GM23248 (cell line): ENCODE data around the gene VEGFB. TPM values are rescaled to one million over a fixed set of nuclear protein-coding genes. Genes with fewer than 3 reads are reported as not detected.

Source experiments
- DNase-seq: peaks from one replicate; pipeline ENCODE4 v3.0.0-alpha.2; 2015
- H2AFZ ChIP-seq: fragments of 200-600 bp; sonication (generic); 2 replicates; pipeline ENCODE4 v1.6.1; 2016; ENCODE audit warnings: antibody characterized with exemption
- H3F3A ChIP-seq: fragments of 200-600 bp; sonication (generic); 2 replicates; pipeline ENCODE4 v1.6.1; 2016; ENCODE audit warnings: mild to moderate bottlenecking, antibody characterized with exemption, mixed run types; ENCODE audit not compliant: insufficient read depth
- H3K27ac ChIP-seq: fragments of 200-600 bp; sonication (generic); 2 replicates; pipeline ENCODE4 v1.5.1; 2016; ENCODE audit warnings: mild to moderate bottlenecking
- H3K27me3 ChIP-seq: fragments of 200-600 bp; sonication (generic); replicated peaks from 2 replicates; pipeline ENCODE4 v1.6.1; 2016; ENCODE audit warnings: mild to moderate bottlenecking; ENCODE audit not compliant: insufficient read depth
- H3K36me3 ChIP-seq: fragments of 200-600 bp; sonication (generic); 2 replicates; pipeline ENCODE4 v1.6.1; 2016; ENCODE audit warnings: low read depth, mild to moderate bottlenecking
- H3K4me1 ChIP-seq: fragments of 200-600 bp; sonication (generic); 2 replicates; pipeline ENCODE4 v1.6.1; 2016; ENCODE audit warnings: mild to moderate bottlenecking; ENCODE audit not compliant: insufficient read depth
- H3K4me2 ChIP-seq: fragments of 200-600 bp; sonication (generic); one replicate; pipeline ENCODE4 v1.6.1; 2016; ENCODE audit warnings: mild to moderate bottlenecking; ENCODE audit not compliant: unreplicated experiment
- H3K4me3 ChIP-seq: fragments of 200-600 bp; sonication (generic); 2 replicates; pipeline ENCODE4 v1.5.1; 2016; ENCODE audit warnings: mild to moderate bottlenecking
- H3K79me2 ChIP-seq: fragments of 200-600 bp; sonication (generic); 2 replicates; pipeline ENCODE4 v1.6.1; 2016; ENCODE audit warnings: mild to moderate bottlenecking; ENCODE audit not compliant: insufficient read depth
- H3K9ac ChIP-seq: fragments of 200-600 bp; sonication (generic); 2 replicates; pipeline ENCODE4 v1.6.1; 2016; ENCODE audit warnings: mild to moderate bottlenecking
- H3K9me2 ChIP-seq: fragments of 200-600 bp; sonication (generic); 2 replicates; pipeline ENCODE4 v1.6.1; 2016; ENCODE audit warnings: mixed run types, mild to moderate bottlenecking, moderate library complexity; ENCODE audit not compliant: insufficient read depth
- H3K9me3 ChIP-seq: fragments of 200-600 bp; sonication (generic); one replicate; pipeline ENCODE4 v1.6.1; 2017; ENCODE audit warnings: low read depth
- H4K20me1 ChIP-seq: fragments of 200-600 bp; sonication (generic); 2 replicates; pipeline ENCODE4 v1.6.0; 2016; ENCODE audit not compliant: insufficient read depth
- EZH2 ChIP-seq: fragments of 200-600 bp; sonication (generic); IDR thresholded peaks from 2 replicates; pipeline ENCODE4 v1.6.1; 2018; ENCODE audit warnings: antibody characterized with exemption, mild to moderate bottlenecking; ENCODE audit not compliant: insufficient read depth, poor library complexity, severe bottlenecking
- EZH2phosphoT487 ChIP-seq: fragments of 200-600 bp; sonication (generic); IDR thresholded peaks from 2 replicates; pipeline ENCODE4 v1.6.1; 2018; ENCODE audit warnings: antibody characterized with exemption, moderate library complexity, mild to moderate bottlenecking, low read depth; ENCODE audit not compliant: insufficient read depth
- WGBS, 2 experiments: methylation state at CpG; one replicate each; pipeline ENCODE4 v1.1.6; 2015 to 2017; ENCODE audit warnings: low lambda C conversion rate in 2 of 2, low coverage in 1 of 2; ENCODE audit errors: missing lambda C conversion rate in 2 of 2; 5-methylcytosine and 5-hydroxymethylcytosine counted together
- in situ Hi-C: fragments of 300-500 bp; cut with MboI; formaldehyde crosslinking; loops from 2 replicates; pipeline ENCODE4 v1.15.0; 2020
- polyA plus RNA-seq: library from polyadenylated mRNA; unstranded; fragments of >200 nt; fragmentation: Nextera tagmentation; extraction: Ambion mirVana; gene quantifications from 2 replicates; pipeline ENCODE4 v1.2.1, GENCODE V29; 2016
- total RNA-seq: library from RNA; depleted of rRNA; stranded (reverse); fragments of >200 nt; shearing (Covaris generic); gene quantifications from 2 replicates; pipeline ENCODE4 v1.2.3, GENCODE V29; 2014

The VEGFB gene
- total and polyA plus RNA-seq, 2 experiments from 2014 or later = 21.6 to 27.8 TPM

DNA sequence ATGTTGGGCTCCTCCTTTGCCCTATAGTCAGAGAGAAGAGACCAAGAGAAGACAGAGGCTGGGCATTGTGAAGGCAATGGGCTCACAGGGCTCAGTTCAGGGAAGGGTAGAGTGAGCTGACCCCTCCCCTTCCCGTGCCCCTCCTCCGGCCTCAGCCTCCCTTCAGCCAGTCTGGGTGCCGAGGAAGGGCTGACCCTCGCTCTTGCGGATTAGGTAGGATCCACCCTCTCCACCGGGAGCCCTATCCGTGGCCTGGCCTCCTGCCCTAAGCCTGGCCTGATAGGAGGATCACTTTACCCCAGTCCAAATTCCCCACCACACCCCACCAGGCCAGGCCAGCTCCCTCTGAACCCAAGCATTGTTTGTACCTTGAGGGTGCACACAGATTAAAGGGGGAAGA lies 14.2 kb downstream of the VEGFB start:
- peaks cover 10% of the 10 kb centered on the region; the same call in 1 of the 2 replicates for H3K4me1 ChIP-seq
- in situ Hi-C loops = no loop called here
- 80 to 83% methylated on average over 5 to 7 of the region's 7 CpGs for WGBS, 2 experiments

DNA sequence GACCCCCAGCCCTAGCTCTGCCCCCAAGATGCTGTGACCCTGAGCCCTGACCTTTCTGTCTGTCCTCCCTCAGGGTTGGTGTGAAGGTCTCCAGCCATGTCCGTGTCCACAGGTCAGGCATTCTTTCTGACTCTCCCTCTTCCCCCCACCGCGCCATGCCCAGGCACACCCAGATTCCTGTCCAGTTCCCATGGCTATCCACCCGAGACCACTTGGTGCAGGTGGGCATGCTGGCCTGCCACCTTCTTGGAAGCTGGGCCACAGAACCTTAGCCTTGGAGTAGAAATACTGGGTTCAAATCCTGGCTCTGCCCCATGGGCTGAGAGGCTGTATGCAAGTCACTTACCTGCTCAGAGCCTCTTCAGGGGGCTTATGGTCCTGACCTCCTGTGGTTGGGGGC lies 14.7 kb downstream of the VEGFB start:
- H3K27me3 ChIP-seq = no peaks in the 10 kb centered on the region
- H3K4me2 ChIP-seq = no peak overlapping the region
- H3K79me2 ChIP-seq = peaks cover 48% of the 10 kb centered on the region
- in situ Hi-C loops = no loop called here
- H3K4me1 ChIP-seq = peaks cover 11% of the 10 kb centered on the region; the same call in 1 of the 2 replicates
- no peak overlapping the region for H3K27ac ChIP-seq
- no peak overlapping the region for H3K9ac ChIP-seq
- H3F3A ChIP-seq = peaks cover 14% of the 10 kb centered on the region; the same call in 1 of the 2 replicates
- H4K20me1 ChIP-seq = no peaks in the 10 kb centered on the region
- no peak for DNase-seq
- WGBS, 2 experiments = 93 to 100% methylated on average over 4 of the region's 4 CpGs
- no peak overlapping the region for H2AFZ ChIP-seq
- H3K9me3 ChIP-seq = no peaks in the 10 kb centered on the region
- no peak overlapping the region for H3K4me3 ChIP-seq
- no peak for TF ChIP-seq EZH2phosphoT487
- TF ChIP-seq EZH2 = no peak
- no peaks in the 10 kb centered on the region for H3K36me3 ChIP-seq
- H3K9me2 ChIP-seq = no peaks in the 10 kb centered on the region

More for the DNA sequence above, 14.2 kb downstream of the VEGFB start:
- peaks cover 14% of the 10 kb centered on the region; the same call in 1 of the 2 replicates for H3F3A ChIP-seq
- H3K9me2 ChIP-seq = no peaks in the 10 kb centered on the region
- no peak overlapping the region for H3K27ac ChIP-seq
- no peaks in the 10 kb centered on the region for H3K9me3 ChIP-seq
- TF ChIP-seq EZH2 = no peak
- TF ChIP-seq EZH2phosphoT487 = no peak
- H3K4me2 ChIP-seq = no peak overlapping the region
- no peaks in the 10 kb centered on the region for H3K27me3 ChIP-seq
- no peak overlapping the region for H2AFZ ChIP-seq
- no peak overlapping the region for H3K4me3 ChIP-seq
- no peak for DNase-seq
- H3K9ac ChIP-seq = no peak overlapping the region
- peaks cover 48% of the 10 kb centered on the region for H3K79me2 ChIP-seq
- no peaks in the 10 kb centered on the region for H4K20me1 ChIP-seq
- no peaks in the 10 kb centered on the region; the same call in 1 of the 2 replicates for H3K36me3 ChIP-seq

GRCh38 chr11:64249563-64250414 lies 15.4 kb downstream of the VEGFB start:
- in situ Hi-C loops = no loop called here
- H2AFZ ChIP-seq = no peak overlapping the region
- no peaks in the 10 kb centered on the region for H3K9me3 ChIP-seq
- DNase-seq = no peak
- no peak overlapping the region for H3K9ac ChIP-seq
- H4K20me1 ChIP-seq = no peaks in the 10 kb centered on the region
- no peaks in the 10 kb centered on the region for H3K9me2 ChIP-seq
- TF ChIP-seq EZH2phosphoT487 = no peak
- no peak for TF ChIP-seq EZH2
- no peak overlapping the region for H3K4me2 ChIP-seq
- peaks cover 13% of the 10 kb centered on the region; the same call in 1 of the 2 replicates for H3F3A ChIP-seq
- 87 to 92% methylated on average over 8 of the region's 8 CpGs for WGBS, 2 experiments
- peaks cover 11% of the 10 kb centered on the region; the same call in 1 of the 2 replicates for H3K4me1 ChIP-seq
- no peaks in the 10 kb centered on the region for H3K36me3 ChIP-seq
- no peak overlapping the region for H3K4me3 ChIP-seq
- no peaks in the 10 kb centered on the region for H3K27me3 ChIP-seq
- no peak overlapping the region for H3K27ac ChIP-seq
- peaks cover 44% of the 10 kb centered on the region for H3K79me2 ChIP-seq

- Histone ChIP-seq H3K9ac (peak overlapping the region; percentile 56), H3K27me3 (no peaks in the 10 kb centered on the region), H3K4me3 (peak overlapping the region; percentile 91), H3F3A (peaks cover 6% of the 10 kb centered on the region; the same call in 1 of the 2 replicates), H3K27ac (no peak overlapping the region), H3K79me2 (peaks cover 36% of the 10 kb centered on the region), H3K9me2 (no peaks in the 10 kb centered on the region), H4K20me1 (no peaks in the 10 kb centered on the region), H3K9me3 (no peaks in the 10 kb centered on the region), H3K4me1 (peaks cover 11% of the 10 kb centered on the region; the same call in 1 of the 2 replicates), H3K36me3 (no peaks in the 10 kb centered on the region; the same call in 1 of the 2 replicates), H2AFZ (peak overlapping the region; percentile 80), H3K4me2 (peak overlapping the region; percentile 67)
- no peak for DNase-seq
- WGBS, 2 experiments = 23 to 27% methylated on average over 12 to 13 of the region's 13 CpGs
- in situ Hi-C loops = no loop called here
- TF ChIP-seq EZH2 (no peak), EZH2phosphoT487 (no peak)
Observed at GRCh38 chr11:64250415-64251015, 16.1 kb downstream of the VEGFB start.
